Activated CD4-positive, alpha-beta T cell treated with anti-CD3 and anti-CD28 coated beads, Interleukin-2, Interleukin-4, amounts not matched to agents 100 ng/mL and 50 ng/mL, durations not matched to agents 16 hours and 8 hours (primary cell): ENCODE results near the gene SNRNP40.
"Not testable (repeated sequence)": the region's sequence is repeated elsewhere in the genome, so short reads cannot be mapped to it uniquely, and the experiment has no call there.

Experiments used
- DNase-seq: peaks from one replicate; pipeline ENCODE4 v3.0.0-alpha.2; 2020; ENCODE audit warnings: low spot score

The SNRNP40 gene

GRCh38 chr1:31282426-31282825 is 14.2 kb downstream of the SNRNP40 start:
- DNase-seq, result not testable (repeated sequence)

- DNase-seq, result no peak
Measured at GRCh38 chr1:31273619-31274018, 23.0 kb downstream of the SNRNP40 start.

GRCh38 chr1:31272369-31272768 is 24.2 kb downstream of the SNRNP40 start:
- no peak for DNase-seq

- DNase-seq, result no peak
Measured at GRCh38 chr1:31266547-31266946, 30.0 kb downstream of the SNRNP40 start.

GRCh38 chr1:31264790-31265386 is 31.7 kb downstream of the SNRNP40 start:
- DNase-seq, result no peak

GRCh38 chr1:31263408-31263807 is 33.2 kb downstream of the SNRNP40 start:
- no peak for DNase-seq

- DNase-seq, result not testable (repeated sequence)
Measured at GRCh38 chr1:31262393-31262792, 34.2 kb downstream of the SNRNP40 start.

GRCh38 chr1:31261916-31262315 is 34.7 kb downstream of the SNRNP40 start:
- no peak for DNase-seq

GRCh38 chr1:31259746-31260145 is 36.8 kb downstream of the SNRNP40 start:
- no peak for DNase-seq

GRCh38 chr1:31258581-31258980 is 38.0 kb downstream of the SNRNP40 start:
- no peak for DNase-seq

GRCh38 chr1:31257213-31257612 is 39.4 kb downstream of the SNRNP40 start:
- no peak for DNase-seq

GRCh38 chr1:31249854-31250253 is 46.7 kb downstream of the SNRNP40 start:
- DNase-seq, result no peak

- no peak for DNase-seq
Measured at GRCh38 chr1:31248276-31248675, 48.3 kb downstream of the SNRNP40 start.

- no peak for DNase-seq
Measured at GRCh38 chr1:31244326-31244725, 52.3 kb downstream of the SNRNP40 start.

GRCh38 chr1:31243501-31244286 is 52.9 kb downstream of the SNRNP40 start:
- no peak for DNase-seq

- no peak for DNase-seq
Measured at GRCh38 chr1:31241321-31241720, 55.3 kb downstream of the SNRNP40 start.

- DNase-seq, result no peak
Measured at GRCh38 chr1:31239653-31240241, 56.8 kb downstream of the SNRNP40 start, which contains the start of gene NKAIN1. NKAIN1 (minus strand) TSS chr1:31239887; CDS start chr1:31239547, 340 bp downstream.

GRCh38 chr1:31238986-31239613 is 57.5 kb downstream of the SNRNP40 start:
- DNase-seq, result no peak

GRCh38 chr1:31238612-31238985 is 58.0 kb downstream of the SNRNP40 start:
- DNase-seq, result no peak

GRCh38 chr1:31234870-31235269 is 61.7 kb downstream of the SNRNP40 start:
- no peak for DNase-seq

- no peak for DNase-seq
Measured at GRCh38 chr1:31234123-31234708, 62.4 kb downstream of the SNRNP40 start.

GRCh38 chr1:31232689-31233088 is 63.9 kb downstream of the SNRNP40 start:
- DNase-seq, result no peak
